GM23338 (cell line): ENCODE measurements around the gene SPATA25. TPM values are rescaled to one million over a fixed set of nuclear protein-coding genes. Genes with fewer than 3 reads are reported as not detected.

ENCODE experiments used
- ATAC-seq: fragments of 200-7000 bp; cut with Tn5 transposase; 3 replicates; pipeline ENCODE4 v1.9.1; 2020
- DNase-seq: peaks from one replicate; pipeline ENCODE4 v3.0.0-alpha.2; 2015; ENCODE audit warnings: low spot score
- H2AFZ ChIP-seq: fragments of 200-600 bp; sonication (generic); 2 replicates; pipeline ENCODE4 v1.8.0; 2016; ENCODE audit warnings: antibody characterized with exemption, mild to moderate bottlenecking, moderate library complexity
- H3F3A ChIP-seq: fragments of 200-600 bp; sonication (generic); replicated peaks from 2 replicates; pipeline ENCODE4 v1.8.0; 2017; ENCODE audit warnings: antibody characterized with exemption, mixed run types, low read depth
- H3K27ac ChIP-seq: fragments of 200-600 bp; sonication (generic); 2 replicates; pipeline ENCODE4 v1.6.1; 2016; ENCODE audit warnings: low read depth
- H3K27me3 ChIP-seq: fragments of 200-600 bp; sonication (generic); 2 replicates; pipeline ENCODE4 v1.8.0; 2016; ENCODE audit warnings: mild to moderate bottlenecking, mixed run types, moderate library complexity; ENCODE audit not compliant: insufficient read depth
- H3K36me3 ChIP-seq: fragments of 200-600 bp; sonication (generic); 2 replicates; pipeline ENCODE4 v1.8.0; 2016; ENCODE audit warnings: mild to moderate bottlenecking; ENCODE audit not compliant: insufficient read depth
- H3K4me1 ChIP-seq: fragments of 200-600 bp; sonication (generic); 2 replicates; pipeline ENCODE4 v1.8.0; 2016; ENCODE audit warnings: mild to moderate bottlenecking, moderate library complexity; ENCODE audit not compliant: insufficient read depth
- H3K4me2 ChIP-seq: fragments of 200-600 bp; sonication (generic); 2 replicates; pipeline ENCODE4 v1.7.1; 2017; ENCODE audit warnings: mixed run types
- H3K4me3 ChIP-seq: fragments of 200-600 bp; sonication (generic); 2 replicates; pipeline ENCODE4 v1.6.1; 2016; ENCODE audit warnings: mixed run types
- H3K79me2 ChIP-seq: fragments of 200-600 bp; sonication (generic); replicated peaks from 2 replicates; pipeline ENCODE4 v1.8.0; 2017; ENCODE audit warnings: mild to moderate bottlenecking; ENCODE audit not compliant: insufficient read depth
- H3K9me2 ChIP-seq: fragments of 200-600 bp; sonication (generic); 2 replicates; pipeline ENCODE4 v1.8.0; 2017; ENCODE audit not compliant: insufficient read depth
- H4K20me1 ChIP-seq: fragments of 200-600 bp; sonication (generic); replicated peaks from 2 replicates; pipeline ENCODE4 v1.8.0; 2017; ENCODE audit warnings: mild to moderate bottlenecking; ENCODE audit not compliant: insufficient read depth
- H3K27ac Mint-ChIP-seq: 2 replicates; pipeline ENCODE4 v1.8.0; 2020; ENCODE audit warnings: inconsistent platforms, mild to moderate bottlenecking, moderate library complexity, mixed read lengths
- H3K27me3 Mint-ChIP-seq: 3 replicates; pipeline ENCODE4 v1.8.0; 2022; ENCODE audit warnings: low read depth, mild to moderate bottlenecking, moderate library complexity, mixed read lengths, inconsistent platforms; ENCODE audit not compliant: insufficient read depth, poor library complexity
- H3K36me3 Mint-ChIP-seq: 3 replicates; pipeline ENCODE4 v1.8.0; 2021; ENCODE audit warnings: low read depth, mild to moderate bottlenecking, inconsistent platforms, moderate library complexity, mixed read lengths
- H3K4me1 Mint-ChIP-seq: 3 replicates; pipeline ENCODE4 v1.8.0; 2020; ENCODE audit warnings: mild to moderate bottlenecking, inconsistent platforms, mixed read lengths
- H3K4me3 Mint-ChIP-seq: 3 replicates; pipeline ENCODE4 v1.8.0; 2021; ENCODE audit warnings: moderate library complexity, mild to moderate bottlenecking, inconsistent platforms, mixed read lengths
- H3K9me3 Mint-ChIP-seq: 3 replicates; pipeline ENCODE4 v1.8.0; 2020; ENCODE audit warnings: moderate library complexity, mild to moderate bottlenecking, inconsistent platforms, mixed read lengths
- CREB1 ChIP-seq: fragments of 250-450 bp; sonication (Bioruptor Pico); IDR thresholded peaks from 2 replicates; pipeline ENCODE4 v1.5.0; 2020; ENCODE audit warnings: low read depth, mild to moderate bottlenecking, moderate library complexity
- CTCF ChIP-seq, 2 experiments: fragments of 200-600 bp in 1 of 2; sonication (generic) in 1 of 2; conservative IDR thresholded peaks; 2 replicates each; pipeline versions ENCODE4 v1.5.1 to v1.6.1; 2016 to 2017; ENCODE audit warnings: antibody characterized with exemption in 2 of 2, low read depth in 2 of 2, mild to moderate bottlenecking in 2 of 2, moderate library complexity in 1 of 2
- EZH2phosphoT487 ChIP-seq: fragments of 200-600 bp; sonication (generic); IDR thresholded peaks from one replicate; pipeline ENCODE4 v1.8.1; 2018; ENCODE audit warnings: antibody characterized with exemption; ENCODE audit not compliant: unreplicated experiment
- JUNB ChIP-seq: IDR thresholded peaks from one replicate; pipeline ENCODE4 v1.6.1; 2016; ENCODE audit warnings: antibody characterized with exemption; ENCODE audit not compliant: unreplicated experiment
- NANOG ChIP-seq: IDR thresholded peaks from 2 replicates; pipeline ENCODE4 v1.6.1; 2016; ENCODE audit warnings: antibody characterized with exemption, borderline replicate concordance
- POLR2AphosphoS5 ChIP-seq: IDR thresholded peaks from 2 replicates; pipeline ENCODE4 v1.6.1; 2016; ENCODE audit warnings: antibody characterized with exemption, low read depth
- polyA plus RNA-seq: library from polyadenylated mRNA; unstranded; fragments of >200 nt; fragmentation: Nextera tagmentation; extraction: Ambion mirVana; gene quantifications from 2 replicates; pipeline ENCODE4 v1.2.1, GENCODE V29; 2016
- total RNA-seq: library from RNA; depleted of rRNA; stranded (reverse); fragments of >200 nt; shearing (Covaris generic); gene quantifications from 2 replicates; pipeline ENCODE4 v1.2.3, GENCODE V29; 2014
- TF ChIP-seq, protein P1 (sequence below): IDR thresholded peaks from one replicate; pipeline ENCODE4 v1.6.1; 2018; ENCODE audit warnings: antibody characterized with exemption; ENCODE audit not compliant: unreplicated experiment
- TF ChIP-seq, protein P2 (sequence below): IDR thresholded peaks from 2 replicates; pipeline ENCODE4 v1.6.1; 2016; ENCODE audit warnings: antibody characterized with exemption

SPATA25 gene
- total and polyA plus RNA-seq, 2 experiments from 2014 or later, result 7.5 TPM; not detected in 1

DNA sequence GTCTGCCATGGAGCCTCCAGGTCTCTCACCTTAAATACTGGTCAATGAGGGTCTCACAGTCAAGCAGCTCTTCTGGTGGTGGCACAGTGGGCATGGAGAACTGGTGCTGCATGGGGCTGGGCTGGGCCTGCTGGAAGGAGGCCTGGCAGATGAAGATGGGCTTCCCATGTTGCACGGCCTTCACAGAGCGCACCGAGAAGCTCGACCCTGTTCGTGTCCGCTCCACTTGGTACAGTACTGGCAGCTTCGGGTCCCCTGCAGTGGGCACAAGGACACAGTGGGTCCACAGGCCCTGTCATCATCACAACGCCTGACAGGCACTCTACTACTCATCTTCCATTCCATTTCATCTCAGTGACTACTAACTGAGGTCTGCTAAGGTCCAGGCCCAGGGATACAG is 39.0 kb downstream of the SPATA25 start:
- Mint-ChIP-seq H3K27me3 (peaks cover 11% of the 10 kb centered on the region), H3K9me3 (no peaks in the 10 kb centered on the region), H3K36me3 (peaks cover 36% of the 10 kb centered on the region), H3K27ac (peak overlapping the region; percentile 47; the same call in 1 of the 2 replicates), H3K4me1 (peaks cover 17% of the 10 kb centered on the region), H3K4me3 (no peak overlapping the region)
- ATAC-seq, result no peak
- no peaks in the 10 kb centered on the region for H4K20me1 ChIP-seq
- no peak overlapping the region for H3K4me3 ChIP-seq
- H3K4me1 ChIP-seq, result peaks cover 19% of the 10 kb centered on the region
- DNase-seq, result no peak
- H3K79me2 ChIP-seq, result peaks cover 11% of the 10 kb centered on the region
- no peak overlapping the region for H3K27ac ChIP-seq
- H3K9me2 ChIP-seq, result no peaks in the 10 kb centered on the region
- H3K4me2 ChIP-seq, result no peak overlapping the region
- no peaks in the 10 kb centered on the region; the same call in 1 of the 2 replicates for H3F3A ChIP-seq
- H3K36me3 ChIP-seq, result peaks cover 15% of the 10 kb centered on the region
- H3K27me3 ChIP-seq, result no peaks in the 10 kb centered on the region
- TF ChIP-seq CREB1 (no peak), JUNB (no peak), EZH2phosphoT487 (no peak), POLR2AphosphoS5 (no peak), CTCF (conservative IDR thresholded peaks at IDR 0.05; ENCODE audit: low read depth in 2 of 2) (no peak), NANOG (no peak)
- TF ChIP-seq, protein P1, sequence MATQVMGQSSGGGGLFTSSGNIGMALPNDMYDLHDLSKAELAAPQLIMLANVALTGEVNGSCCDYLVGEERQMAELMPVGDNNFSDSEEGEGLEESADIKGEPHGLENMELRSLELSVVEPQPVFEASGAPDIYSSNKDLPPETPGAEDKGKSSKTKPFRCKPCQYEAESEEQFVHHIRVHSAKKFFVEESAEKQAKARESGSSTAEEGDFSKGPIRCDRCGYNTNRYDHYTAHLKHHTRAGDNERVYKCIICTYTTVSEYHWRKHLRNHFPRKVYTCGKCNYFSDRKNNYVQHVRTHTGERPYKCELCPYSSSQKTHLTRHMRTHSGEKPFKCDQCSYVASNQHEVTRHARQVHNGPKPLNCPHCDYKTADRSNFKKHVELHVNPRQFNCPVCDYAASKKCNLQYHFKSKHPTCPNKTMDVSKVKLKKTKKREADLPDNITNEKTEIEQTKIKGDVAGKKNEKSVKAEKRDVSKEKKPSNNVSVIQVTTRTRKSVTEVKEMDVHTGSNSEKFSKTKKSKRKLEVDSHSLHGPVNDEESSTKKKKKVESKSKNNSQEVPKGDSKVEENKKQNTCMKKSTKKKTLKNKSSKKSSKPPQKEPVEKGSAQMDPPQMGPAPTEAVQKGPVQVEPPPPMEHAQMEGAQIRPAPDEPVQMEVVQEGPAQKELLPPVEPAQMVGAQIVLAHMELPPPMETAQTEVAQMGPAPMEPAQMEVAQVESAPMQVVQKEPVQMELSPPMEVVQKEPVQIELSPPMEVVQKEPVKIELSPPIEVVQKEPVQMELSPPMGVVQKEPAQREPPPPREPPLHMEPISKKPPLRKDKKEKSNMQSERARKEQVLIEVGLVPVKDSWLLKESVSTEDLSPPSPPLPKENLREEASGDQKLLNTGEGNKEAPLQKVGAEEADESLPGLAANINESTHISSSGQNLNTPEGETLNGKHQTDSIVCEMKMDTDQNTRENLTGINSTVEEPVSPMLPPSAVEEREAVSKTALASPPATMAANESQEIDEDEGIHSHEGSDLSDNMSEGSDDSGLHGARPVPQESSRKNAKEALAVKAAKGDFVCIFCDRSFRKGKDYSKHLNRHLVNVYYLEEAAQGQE, result no peak
- TF ChIP-seq, protein P2, sequence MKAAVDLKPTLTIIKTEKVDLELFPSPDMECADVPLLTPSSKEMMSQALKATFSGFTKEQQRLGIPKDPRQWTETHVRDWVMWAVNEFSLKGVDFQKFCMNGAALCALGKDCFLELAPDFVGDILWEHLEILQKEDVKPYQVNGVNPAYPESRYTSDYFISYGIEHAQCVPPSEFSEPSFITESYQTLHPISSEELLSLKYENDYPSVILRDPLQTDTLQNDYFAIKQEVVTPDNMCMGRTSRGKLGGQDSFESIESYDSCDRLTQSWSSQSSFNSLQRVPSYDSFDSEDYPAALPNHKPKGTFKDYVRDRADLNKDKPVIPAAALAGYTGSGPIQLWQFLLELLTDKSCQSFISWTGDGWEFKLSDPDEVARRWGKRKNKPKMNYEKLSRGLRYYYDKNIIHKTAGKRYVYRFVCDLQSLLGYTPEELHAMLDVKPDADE, result no peak
- H2AFZ ChIP-seq, result no peak overlapping the region

- ATAC-seq, result peak; percentile 37
- DNase-seq, result no peak
- Histone ChIP-seq H4K20me1 (no peaks in the 10 kb centered on the region), H3K36me3 (peaks cover 16% of the 10 kb centered on the region; the same call in 1 of the 2 replicates), H3K79me2 (no peaks in the 10 kb centered on the region), H3K4me1 (no peaks in the 10 kb centered on the region), H3K27ac (no peak overlapping the region), H3K4me3 (no peak overlapping the region), H3K9me2 (no peaks in the 10 kb centered on the region), H2AFZ (no peak overlapping the region), H3K4me2 (no peak overlapping the region), H3K27me3 (no peaks in the 10 kb centered on the region), H3F3A (peaks cover 12% of the 10 kb centered on the region; the same call in 1 of the 2 replicates)
- H3K27me3 Mint-ChIP-seq, result peaks cover 10% of the 10 kb centered on the region
- H3K36me3 Mint-ChIP-seq, result peaks cover 29% of the 10 kb centered on the region
- TF ChIP-seq JUNB, result no peak
- TF ChIP-seq, protein P2, result no peak
- no peak for TF ChIP-seq EZH2phosphoT487
- no peak for TF ChIP-seq NANOG
- no peak for TF ChIP-seq CTCF (conservative IDR thresholded peaks at IDR 0.05; ENCODE audit: low read depth in 2 of 2)
- no peak for TF ChIP-seq CREB1
- no peak for TF ChIP-seq POLR2AphosphoS5
- H3K27ac Mint-ChIP-seq, result 0 out of 2 replicates have a peak overlapping the region, but pooled peaks have one; percentile 40
- no peaks in the 10 kb centered on the region for H3K9me3 Mint-ChIP-seq
- no peaks in the 10 kb centered on the region for H3K4me1 Mint-ChIP-seq
- no peak overlapping the region for H3K4me3 Mint-ChIP-seq
These were observed 42.0 kb downstream of the SPATA25 start for GRCh38 chr20:45845452-45845851.
